ENCODE data around the gene RBMS3. TPM values are rescaled to one million over a fixed set of nuclear protein-coding genes. Genes with fewer than 3 reads are reported as not detected.
A peak's percentile ranks its signal among the peaks of the same experiment; 100 is the strongest.

RBMS3 gene
- total and polyA plus RNA-seq, 4 donors = 29.1 to 86.7 (median 58.1) TPM

- Histone ChIP-seq H3K9me3 (ENCODE audit: control insufficient read depth, insufficient read depth, low read length) (no peaks in the 10 kb centered on the region), H3K36me3 (ENCODE audit: control insufficient read depth, insufficient read depth, low read length) (peaks cover 3% of the 10 kb centered on the region), H3K4me1 (ENCODE audit: control insufficient read depth, insufficient read depth, low read length) (no peaks in the 10 kb centered on the region), H3K27ac (ENCODE audit: low read depth, low read length) (no peak overlapping the region), H3K4me3 (ENCODE audit: low read depth, low read length) (no peak overlapping the region), H3K27me3 (ENCODE audit: control insufficient read depth, insufficient read depth, low read length) (no peaks in the 10 kb centered on the region)
- 60% methylated on average over 1 of the region's 9 CpGs for WGBS (ENCODE audit: insufficient coverage)
- DNase-seq (ENCODE audit: low read depth in 4 of 6, low spot score in 6 of 6) = no peak
Measured at GRCh38 chr3:29475305-29475840, 194.5 kb downstream of the RBMS3 start.

GRCh38 chr3:29475854-29476253 is 195.0 kb downstream of the RBMS3 start:
- no peaks in the 10 kb centered on the region for H3K27me3 ChIP-seq (ENCODE audit: control insufficient read depth, insufficient read depth, low read length)
- H3K9me3 ChIP-seq (ENCODE audit: control insufficient read depth, insufficient read depth, low read length) = no peaks in the 10 kb centered on the region
- no peak overlapping the region for H3K27ac ChIP-seq (ENCODE audit: low read depth, low read length)
- no peaks in the 10 kb centered on the region for H3K4me1 ChIP-seq (ENCODE audit: control insufficient read depth, insufficient read depth, low read length)
- no peak overlapping the region for H3K4me3 ChIP-seq (ENCODE audit: low read depth, low read length)
- DNase-seq (ENCODE audit: low read depth in 4 of 6, low spot score in 6 of 6) = no peak
- H3K36me3 ChIP-seq (ENCODE audit: control insufficient read depth, insufficient read depth, low read length) = peaks cover 3% of the 10 kb centered on the region

GRCh38 chr3:29478611-29479010 is 197.7 kb downstream of the RBMS3 start:
- Histone ChIP-seq H3K27ac (ENCODE audit: low read depth, low read length) (no peak overlapping the region), H3K36me3 (ENCODE audit: control insufficient read depth, insufficient read depth, low read length) (peaks cover 1% of the 10 kb centered on the region), H3K4me1 (ENCODE audit: control insufficient read depth, insufficient read depth, low read length) (no peaks in the 10 kb centered on the region), H3K4me3 (ENCODE audit: low read depth, low read length) (no peak overlapping the region), H3K27me3 (ENCODE audit: control insufficient read depth, insufficient read depth, low read length) (no peaks in the 10 kb centered on the region), H3K9me3 (ENCODE audit: control insufficient read depth, insufficient read depth, low read length) (no peaks in the 10 kb centered on the region)
- peak in 1 of 6 donors; percentile 70 for DNase-seq (ENCODE audit: low read depth in 4 of 6, low spot score in 6 of 6)
- WGBS (ENCODE audit: insufficient coverage) = 100% methylated on average over 2 of the region's 3 CpGs

- Histone ChIP-seq H3K4me1 (ENCODE audit: control insufficient read depth, insufficient read depth, low read length) (no peaks in the 10 kb centered on the region), H3K9me3 (ENCODE audit: control insufficient read depth, insufficient read depth, low read length) (no peaks in the 10 kb centered on the region), H3K4me3 (ENCODE audit: low read depth, low read length) (no peak overlapping the region), H3K27me3 (ENCODE audit: control insufficient read depth, insufficient read depth, low read length) (no peaks in the 10 kb centered on the region), H3K27ac (ENCODE audit: low read depth, low read length) (no peak overlapping the region), H3K36me3 (ENCODE audit: control insufficient read depth, insufficient read depth, low read length) (no peaks in the 10 kb centered on the region)
- DNase-seq (ENCODE audit: low read depth in 4 of 6, low spot score in 6 of 6) = no peak
- WGBS (ENCODE audit: insufficient coverage) = 92% methylated on average over 1 of the region's 1 CpG
Measured at GRCh38 chr3:29481249-29481648, 200.4 kb downstream of the RBMS3 start.

- Histone ChIP-seq H3K4me1 (ENCODE audit: control insufficient read depth, insufficient read depth, low read length) (no peaks in the 10 kb centered on the region), H3K4me3 (ENCODE audit: low read depth, low read length) (no peak overlapping the region), H3K9me3 (ENCODE audit: control insufficient read depth, insufficient read depth, low read length) (no peaks in the 10 kb centered on the region), H3K36me3 (ENCODE audit: control insufficient read depth, insufficient read depth, low read length) (no peaks in the 10 kb centered on the region), H3K27ac (ENCODE audit: low read depth, low read length) (no peak overlapping the region), H3K27me3 (ENCODE audit: control insufficient read depth, insufficient read depth, low read length) (no peaks in the 10 kb centered on the region)
- no peak for DNase-seq (ENCODE audit: low read depth in 4 of 6, low spot score in 6 of 6)
- 100% methylated on average over 1 of the region's 3 CpGs for WGBS (ENCODE audit: insufficient coverage)
Measured at GRCh38 chr3:29481969-29482767, 201.3 kb downstream of the RBMS3 start.

DNA sequence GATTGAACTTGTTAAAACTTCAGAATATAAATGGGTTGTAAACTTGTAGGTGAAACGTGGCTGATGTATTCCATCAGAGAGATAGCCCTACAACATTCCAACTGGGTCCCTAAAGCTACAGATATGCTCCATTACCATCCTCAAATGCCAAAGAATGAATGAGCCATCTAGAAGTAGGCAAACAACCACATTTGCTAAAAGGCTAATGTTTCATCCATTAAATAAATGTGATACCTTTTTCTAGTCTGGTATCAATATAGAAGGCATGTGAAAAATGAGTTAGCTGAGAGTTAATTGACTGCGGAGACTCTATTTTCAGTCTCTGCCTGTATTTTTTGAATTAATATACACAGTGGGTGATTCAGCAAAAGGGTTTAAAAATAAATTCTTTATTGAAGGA is 203.8 kb downstream of the RBMS3 start:
- H3K9me3 ChIP-seq (ENCODE audit: control insufficient read depth, insufficient read depth, low read length) = no peaks in the 10 kb centered on the region
- H3K4me1 ChIP-seq (ENCODE audit: control insufficient read depth, insufficient read depth, low read length) = no peaks in the 10 kb centered on the region
- no peaks in the 10 kb centered on the region for H3K36me3 ChIP-seq (ENCODE audit: control insufficient read depth, insufficient read depth, low read length)
- no peak overlapping the region for H3K27ac ChIP-seq (ENCODE audit: low read depth, low read length)
- H3K4me3 ChIP-seq (ENCODE audit: low read depth, low read length) = no peak overlapping the region
- peak in 1 of 6 donors; percentile 37 for DNase-seq (ENCODE audit: low read depth in 4 of 6, low spot score in 6 of 6)
- no peaks in the 10 kb centered on the region for H3K27me3 ChIP-seq (ENCODE audit: control insufficient read depth, insufficient read depth, low read length)
- no CpG with 5 or more reads among the region's 2 CpGs for WGBS (ENCODE audit: insufficient coverage)

DNA sequence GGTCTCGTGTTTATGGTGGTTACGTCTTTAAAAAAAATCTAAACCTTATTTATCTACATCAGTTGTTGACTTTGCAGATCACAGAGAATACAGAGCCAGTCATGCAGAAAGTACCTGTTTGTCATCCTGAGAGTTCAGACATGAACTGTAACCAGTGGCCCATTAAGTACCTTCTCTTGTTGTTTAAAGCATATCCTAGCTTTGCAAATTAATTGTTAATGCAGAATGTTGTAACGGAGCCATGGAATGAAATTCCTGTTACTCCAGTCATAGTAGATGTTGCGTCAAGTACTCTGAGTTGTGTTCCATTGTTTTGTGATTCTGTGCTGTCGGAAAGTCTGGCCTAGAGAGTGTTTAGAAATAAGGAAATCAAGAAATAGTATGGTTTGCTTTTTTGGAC is 205.2 kb downstream of the RBMS3 start:
- Histone ChIP-seq H3K4me1 (ENCODE audit: control insufficient read depth, insufficient read depth, low read length) (no peaks in the 10 kb centered on the region), H3K36me3 (ENCODE audit: control insufficient read depth, insufficient read depth, low read length) (no peaks in the 10 kb centered on the region), H3K4me3 (ENCODE audit: low read depth, low read length) (no peak overlapping the region), H3K9me3 (ENCODE audit: control insufficient read depth, insufficient read depth, low read length) (no peaks in the 10 kb centered on the region), H3K27me3 (ENCODE audit: control insufficient read depth, insufficient read depth, low read length) (no peaks in the 10 kb centered on the region), H3K27ac (ENCODE audit: low read depth, low read length) (no peak overlapping the region)
- DNase-seq (ENCODE audit: low read depth in 4 of 6, low spot score in 6 of 6) = no peak
- WGBS (ENCODE audit: insufficient coverage) = 100% methylated on average over 2 of the region's 5 CpGs

DNA sequence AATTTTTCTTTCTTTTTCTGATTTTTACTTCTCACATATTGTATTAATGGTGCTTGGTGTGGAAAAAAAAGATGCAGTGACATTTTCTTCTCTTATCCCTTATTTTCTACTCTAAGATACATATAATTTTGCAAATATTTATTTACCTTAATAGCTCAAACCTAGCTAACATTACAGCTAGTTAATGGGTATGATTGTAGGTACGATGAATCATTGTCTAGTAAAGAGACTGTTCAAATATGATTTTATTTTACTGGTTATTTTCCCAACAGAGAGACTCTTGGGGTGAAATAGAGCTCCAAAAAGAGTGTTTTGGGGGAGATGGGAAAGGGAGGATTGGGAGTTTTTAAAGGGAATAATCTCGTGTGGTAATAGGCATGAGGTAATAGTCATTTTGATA is 206.0 kb downstream of the RBMS3 start:
- H3K4me3 ChIP-seq (ENCODE audit: low read depth, low read length) = no peak overlapping the region
- no peaks in the 10 kb centered on the region for H3K4me1 ChIP-seq (ENCODE audit: control insufficient read depth, insufficient read depth, low read length)
- no peaks in the 10 kb centered on the region for H3K9me3 ChIP-seq (ENCODE audit: control insufficient read depth, insufficient read depth, low read length)
- H3K27ac ChIP-seq (ENCODE audit: low read depth, low read length) = no peak overlapping the region
- no peaks in the 10 kb centered on the region for H3K36me3 ChIP-seq (ENCODE audit: control insufficient read depth, insufficient read depth, low read length)
- WGBS (ENCODE audit: insufficient coverage) = no CpG with 5 or more reads among the region's 2 CpGs
- no peaks in the 10 kb centered on the region for H3K27me3 ChIP-seq (ENCODE audit: control insufficient read depth, insufficient read depth, low read length)
- no peak for DNase-seq (ENCODE audit: low read depth in 4 of 6, low spot score in 6 of 6)

- Histone ChIP-seq H3K9me3 (ENCODE audit: control insufficient read depth, insufficient read depth, low read length) (no peaks in the 10 kb centered on the region), H3K4me3 (ENCODE audit: low read depth, low read length) (no peak overlapping the region), H3K36me3 (ENCODE audit: control insufficient read depth, insufficient read depth, low read length) (no peaks in the 10 kb centered on the region), H3K4me1 (ENCODE audit: control insufficient read depth, insufficient read depth, low read length) (no peaks in the 10 kb centered on the region), H3K27me3 (ENCODE audit: control insufficient read depth, insufficient read depth, low read length) (no peaks in the 10 kb centered on the region), H3K27ac (ENCODE audit: low read depth, low read length) (no peak overlapping the region)
- DNase-seq (ENCODE audit: low read depth in 4 of 6, low spot score in 6 of 6) = no peak
- WGBS (ENCODE audit: insufficient coverage) = no CpG with 5 or more reads among the region's 1 CpG
Measured at GRCh38 chr3:29488922-29489321, 208.1 kb downstream of the RBMS3 start.

DNA sequence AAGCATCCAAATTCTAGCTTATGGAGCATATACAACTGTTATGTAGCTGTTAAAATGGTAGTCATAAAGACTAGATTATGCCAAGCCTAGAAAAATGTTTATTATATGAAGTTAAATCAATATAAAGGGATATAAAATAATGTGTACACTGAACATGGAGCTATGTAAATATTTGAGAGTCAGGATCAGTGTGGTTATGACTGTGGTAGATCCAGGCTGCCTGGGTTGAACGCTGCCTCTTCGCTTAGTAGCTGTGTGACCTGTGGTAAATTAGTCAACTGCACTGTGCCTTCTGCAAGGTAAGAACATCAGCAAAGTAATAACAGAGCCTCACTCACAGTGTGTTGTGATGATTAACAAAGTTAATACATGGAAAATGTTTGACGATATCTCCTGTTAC is 212.2 kb downstream of the RBMS3 start:
- no peak overlapping the region for H3K4me3 ChIP-seq (ENCODE audit: low read depth, low read length)
- no peaks in the 10 kb centered on the region for H3K36me3 ChIP-seq (ENCODE audit: control insufficient read depth, insufficient read depth, low read length)
- H3K9me3 ChIP-seq (ENCODE audit: control insufficient read depth, insufficient read depth, low read length) = no peaks in the 10 kb centered on the region
- H3K4me1 ChIP-seq (ENCODE audit: control insufficient read depth, insufficient read depth, low read length) = no peaks in the 10 kb centered on the region
- H3K27ac ChIP-seq (ENCODE audit: low read depth, low read length) = no peak overlapping the region
- no CpG with 5 or more reads among the region's 3 CpGs for WGBS (ENCODE audit: insufficient coverage)
- H3K27me3 ChIP-seq (ENCODE audit: control insufficient read depth, insufficient read depth, low read length) = no peaks in the 10 kb centered on the region
- no peak for DNase-seq (ENCODE audit: low read depth in 4 of 6, low spot score in 6 of 6)

All from spinal cord (tissue), 10 donors.